GM13977 (cell line): ENCODE measurements around the gene SPRR1A.

ENCODE experiments used
- DNase-seq: peaks from one replicate; pipeline ENCODE4 v3.0.0; 2012; ENCODE audit warnings: low spot score
- in situ Hi-C: fragments of 300-500 bp; cut with MboI; formaldehyde crosslinking; loops from one replicate; pipeline ENCODE4 v1.12.0; 2022; ENCODE audit warnings: low sequenced_read_pairs, low pct_unique_long_range_greater_than_20kb, mixed read lengths, inconsistent platforms; ENCODE audit not compliant: unreplicated experiment
- TF ChIP-seq, protein P1 (sequence below): IDR thresholded peaks from 2 replicates; pipeline ENCODE4 v1.5.1; 2012; ENCODE audit warnings: mild to moderate bottlenecking, control low read depth; ENCODE audit not compliant: insufficient read depth; ENCODE audit errors: extremely low read depth, missing control alignments

SPRR1A gene

DNA sequence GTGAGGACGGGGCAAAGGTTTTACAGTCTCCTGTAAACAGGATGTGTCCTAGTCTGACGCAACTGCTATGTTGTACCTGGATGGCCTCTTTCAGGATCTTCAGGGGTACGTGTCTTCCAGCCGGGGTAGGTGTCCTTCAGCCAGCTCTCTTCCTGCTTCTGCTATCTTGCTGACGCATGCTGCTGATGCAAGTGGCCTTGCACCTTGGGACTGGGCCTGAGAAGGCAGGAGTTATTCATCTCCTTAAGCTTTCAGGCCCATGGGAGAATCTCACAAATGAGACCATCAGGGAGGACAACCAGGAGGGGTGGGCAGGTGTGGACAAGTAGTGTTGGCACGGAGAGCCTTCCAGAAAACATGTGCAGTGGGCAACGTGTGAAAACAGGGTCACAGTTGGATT is 39.2 kb downstream of the SPRR1A start:
- in situ Hi-C loops = no loop called here

DNA sequence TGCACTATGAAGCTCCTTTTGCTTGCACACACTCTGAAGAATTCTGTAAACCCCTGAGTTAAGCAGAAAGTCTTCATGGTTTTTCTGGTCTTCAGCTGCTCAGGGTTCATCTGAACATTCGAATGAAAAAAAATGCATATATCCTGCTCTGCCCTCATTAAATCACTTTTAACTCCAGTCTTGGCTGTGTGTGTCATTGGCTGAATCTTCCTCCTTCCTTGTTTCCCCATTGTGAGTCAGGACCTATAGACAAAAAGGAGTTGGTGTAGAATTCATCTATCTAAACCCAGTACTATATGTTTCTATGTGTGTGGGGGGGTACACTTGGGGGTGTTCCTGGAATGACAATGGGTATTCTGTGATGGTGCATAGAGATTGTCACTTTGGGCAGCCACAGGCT is 40.5 kb downstream of the SPRR1A start:
- TF ChIP-seq, protein P1, sequence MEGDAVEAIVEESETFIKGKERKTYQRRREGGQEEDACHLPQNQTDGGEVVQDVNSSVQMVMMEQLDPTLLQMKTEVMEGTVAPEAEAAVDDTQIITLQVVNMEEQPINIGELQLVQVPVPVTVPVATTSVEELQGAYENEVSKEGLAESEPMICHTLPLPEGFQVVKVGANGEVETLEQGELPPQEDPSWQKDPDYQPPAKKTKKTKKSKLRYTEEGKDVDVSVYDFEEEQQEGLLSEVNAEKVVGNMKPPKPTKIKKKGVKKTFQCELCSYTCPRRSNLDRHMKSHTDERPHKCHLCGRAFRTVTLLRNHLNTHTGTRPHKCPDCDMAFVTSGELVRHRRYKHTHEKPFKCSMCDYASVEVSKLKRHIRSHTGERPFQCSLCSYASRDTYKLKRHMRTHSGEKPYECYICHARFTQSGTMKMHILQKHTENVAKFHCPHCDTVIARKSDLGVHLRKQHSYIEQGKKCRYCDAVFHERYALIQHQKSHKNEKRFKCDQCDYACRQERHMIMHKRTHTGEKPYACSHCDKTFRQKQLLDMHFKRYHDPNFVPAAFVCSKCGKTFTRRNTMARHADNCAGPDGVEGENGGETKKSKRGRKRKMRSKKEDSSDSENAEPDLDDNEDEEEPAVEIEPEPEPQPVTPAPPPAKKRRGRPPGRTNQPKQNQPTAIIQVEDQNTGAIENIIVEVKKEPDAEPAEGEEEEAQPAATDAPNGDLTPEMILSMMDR = no peak
- in situ Hi-C loops = no loop called here
- no peak for DNase-seq

More for the DNA sequence above, 39.2 kb downstream of the SPRR1A start:
- no peak for DNase-seq
- TF ChIP-seq, protein P1 = no peak

DNA sequence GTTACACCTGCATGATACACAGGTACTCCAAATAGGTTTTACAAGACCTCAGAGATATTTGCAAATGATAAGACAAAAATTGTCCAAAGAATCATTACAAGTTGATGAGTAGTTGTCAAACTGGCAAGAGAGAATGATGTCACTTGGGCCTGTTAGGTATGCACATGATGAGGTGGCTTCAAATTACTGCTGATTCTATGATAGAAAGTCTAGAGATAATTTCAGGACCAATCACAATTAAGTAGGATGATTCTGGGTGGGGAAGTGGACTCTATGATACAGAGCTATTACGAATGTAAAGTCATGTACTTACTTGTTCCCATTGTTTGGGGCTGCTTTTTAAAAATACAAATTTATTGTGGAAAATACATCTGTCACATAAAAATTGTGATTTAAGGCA is 41.9 kb downstream of the SPRR1A start:
- in situ Hi-C loops = no loop called here
- DNase-seq = no peak
- TF ChIP-seq, protein P1 = no peak

DNA sequence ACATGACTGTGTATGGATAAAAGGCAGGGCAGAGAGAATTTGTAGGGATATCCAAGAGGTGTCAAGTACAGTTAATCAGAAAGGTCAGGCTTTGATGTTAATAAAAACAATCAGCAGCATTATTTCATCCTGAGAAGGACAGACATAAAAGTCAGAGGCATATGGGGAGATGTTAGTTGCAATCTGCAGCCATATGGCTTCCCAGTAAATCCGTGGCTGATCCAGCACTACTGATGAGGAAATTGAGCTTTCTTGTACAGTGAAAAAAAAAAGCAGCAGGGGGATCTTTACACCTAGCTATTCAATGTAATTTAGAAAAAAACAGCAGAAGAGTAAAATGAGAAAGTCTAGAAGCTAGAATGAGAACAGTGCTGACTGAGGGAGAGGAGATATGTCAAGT is 44.9 kb downstream of the SPRR1A start:
- TF ChIP-seq, protein P1 = no peak
- in situ Hi-C loops = no loop called here
- DNase-seq = no peak

DNA sequence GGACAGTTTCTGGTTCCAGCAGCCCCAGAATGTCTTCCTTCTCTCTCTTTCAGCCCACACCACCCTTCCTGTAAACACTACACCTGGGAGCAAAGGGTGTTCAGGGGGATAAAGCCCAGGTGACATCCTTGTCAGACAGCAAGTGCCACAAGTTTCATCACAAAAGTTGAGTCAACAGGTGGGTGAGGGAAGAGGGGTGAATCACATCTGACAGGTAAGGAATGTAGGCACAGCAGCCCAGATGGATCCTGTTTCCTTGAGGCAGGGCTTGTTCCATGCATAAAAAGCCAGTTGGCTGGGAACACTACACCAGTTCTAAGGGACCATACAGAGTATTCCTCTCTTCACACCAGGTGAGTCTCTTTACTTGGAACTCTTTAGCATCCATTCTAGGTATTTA is 47.0 kb downstream of the SPRR1A start, which contains the start of gene SPRR1B:
TSS of gene SPRR1B (plus strand) at position 309 of the 400 bp plus-strand sequence. CDS start 1,143 bp downstream, outside the sequence.
- TF ChIP-seq, protein P1 = no peak
- in situ Hi-C loops = no loop called here
- no peak for DNase-seq

DNA sequence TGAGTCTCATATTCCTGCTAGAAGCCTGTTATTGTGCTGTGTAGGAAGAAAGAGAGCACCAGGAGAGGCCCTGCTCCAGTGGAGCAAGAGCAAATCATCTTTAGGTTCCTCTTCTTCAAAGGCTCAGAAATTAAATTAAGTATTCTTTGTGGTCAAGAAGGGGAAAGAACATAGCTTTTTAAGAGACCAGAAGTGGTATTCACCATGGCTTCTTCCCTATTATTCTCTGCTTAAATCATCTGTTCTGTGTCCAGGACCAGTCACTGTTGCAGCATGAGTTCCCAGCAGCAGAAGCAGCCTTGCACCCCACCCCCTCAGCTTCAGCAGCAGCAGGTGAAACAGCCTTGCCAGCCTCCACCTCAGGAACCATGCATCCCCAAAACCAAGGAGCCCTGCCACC is 48.2 kb downstream of the SPRR1A start:
- in situ Hi-C loops = no loop called here

More for the DNA sequence above, 48.2 kb downstream of the SPRR1A start:
- DNase-seq = no peak
- TF ChIP-seq, protein P1 = no peak
